GM18511 (cell line): ENCODE results near the gene PRSS38.

Experiments used
- ATAC-seq: cut with Tn5 transposase; IDR thresholded peaks from one replicate; pipeline ENCODE4 v1.9.1; 2021; ENCODE audit warnings: mild to moderate bottlenecking, moderate library complexity; ENCODE audit not compliant: unreplicated experiment

The PRSS38 gene

GRCh38 chr1:227792216-227793078 lies 23.0 kb upstream of the PRSS38 start:
- no peak for ATAC-seq

GRCh38 chr1:227793079-227793947 lies 22.2 kb upstream of the PRSS38 start:
- ATAC-seq = no peak

GRCh38 chr1:227793948-227794816 lies 21.3 kb upstream of the PRSS38 start:
- ATAC-seq = no peak

- no peak for ATAC-seq
Observed at GRCh38 chr1:227794817-227795192, 20.7 kb upstream of the PRSS38 start.

- no peak for ATAC-seq
Observed at GRCh38 chr1:227795732-227796131, 19.7 kb upstream of the PRSS38 start.

GRCh38 chr1:227796359-227796915 lies 19.0 kb upstream of the PRSS38 start:
- no peak for ATAC-seq

GRCh38 chr1:227797144-227797543 lies 18.3 kb upstream of the PRSS38 start:
- ATAC-seq = no peak

GRCh38 chr1:227797625-227798024 lies 17.9 kb upstream of the PRSS38 start:
- ATAC-seq = no peak

- no peak for ATAC-seq
Observed at GRCh38 chr1:227798078-227798802, 17.2 kb upstream of the PRSS38 start.

- ATAC-seq = no peak
Observed at GRCh38 chr1:227799756-227800155, 15.7 kb upstream of the PRSS38 start.

GRCh38 chr1:227803933-227804332 lies 11.5 kb upstream of the PRSS38 start:
- ATAC-seq = no peak

- no peak for ATAC-seq
Observed at GRCh38 chr1:227805606-227806197, 9.8 kb upstream of the PRSS38 start.

- no peak for ATAC-seq
Observed at GRCh38 chr1:227808566-227808965, 6.9 kb upstream of the PRSS38 start.

- ATAC-seq = no peak
Observed at GRCh38 chr1:227809026-227809425, 6.4 kb upstream of the PRSS38 start.

GRCh38 chr1:227813962-227814361 lies 1.5 kb upstream of the PRSS38 start:
- ATAC-seq = no peak

- ATAC-seq = no peak
Observed at GRCh38 chr1:227816750-227817446, 1.4 kb downstream of the PRSS38 start.

GRCh38 chr1:227823537-227823936 lies 8.1 kb downstream of the PRSS38 start:
- no peak for ATAC-seq

GRCh38 chr1:227824204-227824603 lies 8.7 kb downstream of the PRSS38 start:
- no peak for ATAC-seq

- no peak for ATAC-seq
Observed at GRCh38 chr1:227828786-227829185, 13.3 kb downstream of the PRSS38 start.
